HG03378 (cell line): ENCODE results near the gene CHODL.

Source experiments
- ATAC-seq: cut with Tn5 transposase; IDR thresholded peaks from one replicate; pipeline ENCODE4 v1.9.1; 2021; ENCODE audit warnings: mild to moderate bottlenecking, moderate library complexity; ENCODE audit not compliant: unreplicated experiment

CHODL gene, protein sequence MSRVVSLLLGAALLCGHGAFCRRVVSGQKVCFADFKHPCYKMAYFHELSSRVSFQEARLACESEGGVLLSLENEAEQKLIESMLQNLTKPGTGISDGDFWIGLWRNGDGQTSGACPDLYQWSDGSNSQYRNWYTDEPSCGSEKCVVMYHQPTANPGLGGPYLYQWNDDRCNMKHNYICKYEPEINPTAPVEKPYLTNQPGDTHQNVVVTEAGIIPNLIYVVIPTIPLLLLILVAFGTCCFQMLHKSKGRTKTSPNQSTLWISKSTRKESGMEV

DNA sequence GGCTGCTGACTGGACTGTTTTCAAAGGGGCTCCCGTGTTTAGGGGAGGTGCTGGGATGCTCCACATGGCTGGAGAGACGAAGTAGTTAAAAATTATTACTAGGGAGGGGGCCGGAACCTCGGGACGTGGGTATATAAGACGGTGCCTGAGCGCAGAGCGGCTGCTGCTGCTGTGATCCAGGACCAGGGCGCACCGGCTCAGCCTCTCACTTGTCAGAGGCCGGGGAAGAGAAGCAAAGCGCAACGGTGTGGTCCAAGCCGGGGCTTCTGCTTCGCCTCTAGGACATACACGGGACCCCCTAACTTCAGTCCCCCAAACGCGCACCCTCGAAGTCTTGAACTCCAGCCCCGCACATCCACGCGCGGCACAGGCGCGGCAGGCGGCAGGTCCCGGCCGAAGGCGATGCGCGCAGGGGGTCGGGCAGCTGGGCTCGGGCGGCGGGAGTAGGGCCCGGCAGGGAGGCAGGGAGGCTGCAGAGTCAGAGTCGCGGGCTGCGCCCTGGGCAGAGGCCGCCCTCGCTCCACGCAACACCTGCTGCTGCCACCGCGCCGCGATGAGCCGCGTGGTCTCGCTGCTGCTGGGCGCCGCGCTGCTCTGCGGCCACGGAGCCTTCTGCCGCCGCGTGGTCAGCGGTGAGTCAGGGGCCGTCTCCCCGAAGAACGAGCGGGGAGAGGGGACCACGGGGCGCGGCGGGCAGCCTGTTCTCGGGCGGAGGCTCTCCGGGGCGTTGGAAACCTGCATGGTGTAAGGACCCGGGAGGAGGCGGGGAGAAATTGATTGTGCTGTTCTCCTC lies at the start of gene CHODL:
Gene CHODL (plus strand): TSS at position 163 of the 793 bp plus-strand sequence. CDS start 391 bp downstream, at position 554.
- ATAC-seq = no peak

DNA sequence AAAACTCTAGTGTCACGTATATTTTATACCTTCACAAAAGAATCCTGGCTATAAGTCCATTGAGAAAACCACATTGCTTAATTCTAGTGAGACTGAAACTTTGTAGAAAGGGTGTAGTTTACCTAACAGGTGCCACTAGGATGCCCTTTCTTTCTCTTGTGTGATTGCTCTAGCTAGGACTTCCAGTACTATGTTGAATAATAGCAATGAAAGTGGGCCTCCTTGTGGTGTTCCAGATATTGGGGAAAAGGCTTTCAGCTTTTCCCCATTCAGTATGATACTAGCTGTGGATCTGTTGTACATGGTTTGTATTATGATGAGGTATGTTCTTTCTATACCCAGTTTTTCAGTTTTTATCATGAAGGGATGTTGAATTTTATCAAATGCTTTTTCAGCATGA lies 39.7 kb upstream of the CHODL start:
- ATAC-seq = no peak

DNA sequence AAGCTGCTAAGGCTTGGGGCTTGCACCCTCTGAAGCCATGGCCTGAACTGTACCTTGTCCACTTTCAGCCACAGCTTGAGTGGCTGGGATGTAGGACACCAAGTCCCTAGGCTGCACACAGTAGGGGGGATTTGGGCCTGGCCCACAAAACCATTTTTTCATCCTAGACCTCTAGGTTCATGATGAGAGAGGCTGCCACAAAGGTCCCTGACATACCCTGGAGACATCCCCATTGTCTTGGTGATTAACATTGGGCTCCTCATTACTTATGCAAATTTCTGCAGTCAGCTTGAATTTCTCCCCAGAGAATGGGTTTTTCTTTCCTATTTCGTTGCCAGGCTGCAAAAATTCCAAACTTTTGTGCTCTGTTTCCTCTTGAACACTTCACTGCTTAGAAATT lies 26.3 kb upstream of the CHODL start:
- no peak for ATAC-seq

DNA sequence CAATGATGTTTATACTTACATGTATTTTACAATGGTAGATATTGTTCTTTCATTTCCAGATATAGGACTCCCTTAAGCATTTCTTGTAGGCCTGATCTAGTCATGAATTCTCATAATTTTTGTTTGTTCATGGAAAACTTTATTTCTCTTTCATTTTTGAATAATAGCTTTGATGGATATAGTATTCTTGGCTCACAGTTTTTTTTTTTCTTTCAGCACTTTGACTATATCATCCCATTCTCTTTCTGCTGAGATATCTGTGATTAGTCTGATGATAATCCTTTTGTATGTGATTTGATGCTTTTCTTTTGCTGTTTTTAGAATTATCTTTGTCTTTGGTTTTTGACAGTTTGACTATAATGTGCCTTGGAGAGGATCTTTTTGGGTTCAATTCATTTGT lies 24.1 kb upstream of the CHODL start:
- no peak for ATAC-seq

DNA sequence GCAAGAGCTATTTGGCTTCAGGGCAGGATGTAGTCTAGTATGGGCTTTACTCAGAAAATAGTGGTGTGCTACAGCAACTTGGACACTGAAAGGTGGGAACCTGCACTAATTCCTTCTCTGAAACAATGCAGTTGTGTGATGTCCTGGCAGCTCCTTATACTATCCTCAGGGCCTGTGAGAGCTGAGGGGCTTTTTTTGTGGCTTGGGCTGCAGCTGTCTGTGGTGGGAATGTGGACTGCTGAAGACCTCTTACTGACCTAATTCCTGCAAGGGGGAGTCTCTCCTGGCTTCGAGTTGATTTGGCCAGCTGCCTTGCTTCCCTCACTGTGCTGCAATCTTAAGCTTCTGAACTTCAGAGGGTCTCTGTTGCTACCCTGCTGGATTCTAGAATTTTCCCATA lies 22.3 kb upstream of the CHODL start:
- no peak for ATAC-seq

DNA sequence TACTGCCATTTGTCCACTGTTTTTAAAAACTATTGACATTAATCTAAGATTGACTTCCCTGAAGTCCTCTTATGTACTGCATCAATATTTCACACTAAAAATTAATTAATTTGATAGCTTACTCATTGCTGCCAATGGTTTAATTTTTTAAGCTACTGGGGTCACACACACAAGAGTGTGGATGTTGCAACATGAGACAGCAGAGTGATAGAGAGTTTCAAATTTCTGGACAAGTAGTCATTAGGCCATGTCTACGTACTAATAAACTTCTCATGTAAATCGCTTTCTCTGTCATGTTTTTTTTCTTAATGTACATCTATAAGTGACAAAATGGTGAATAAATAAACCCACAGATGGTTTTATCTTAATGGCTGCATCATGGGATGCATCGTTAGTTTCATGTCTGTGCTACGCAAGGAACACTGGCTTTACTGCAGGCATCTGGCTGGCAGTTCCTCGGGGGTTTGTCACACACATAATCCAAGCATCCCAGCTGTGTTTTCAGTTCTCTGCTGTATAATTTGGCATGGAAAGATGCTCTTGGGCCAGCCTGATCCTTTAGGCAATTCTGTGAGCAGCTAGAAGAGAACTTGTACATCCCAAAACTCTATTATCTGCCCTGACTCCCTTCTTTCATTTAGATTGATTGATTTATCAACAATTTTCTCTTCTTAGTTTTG lies 16.4 kb upstream of the CHODL start:
- no peak for ATAC-seq

DNA sequence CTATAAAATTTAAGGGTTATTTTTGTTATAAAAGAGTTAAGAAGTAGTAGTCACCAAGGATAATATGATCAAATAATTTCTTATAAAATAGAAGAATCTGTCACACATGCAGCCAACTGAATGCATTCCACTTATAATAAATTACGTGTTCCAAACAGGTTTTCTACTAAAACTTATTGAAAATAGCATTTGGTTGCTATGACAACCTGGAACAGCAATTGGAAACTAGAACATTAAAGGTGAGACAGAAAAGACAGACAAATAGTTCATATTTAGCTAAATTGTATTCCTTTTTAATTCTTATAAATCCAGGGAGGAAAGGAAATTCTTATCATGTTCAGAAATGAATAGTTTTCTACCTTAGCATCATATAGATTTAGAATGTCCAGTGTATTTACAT lies 9.1 kb upstream of the CHODL start:
- no peak for ATAC-seq

DNA sequence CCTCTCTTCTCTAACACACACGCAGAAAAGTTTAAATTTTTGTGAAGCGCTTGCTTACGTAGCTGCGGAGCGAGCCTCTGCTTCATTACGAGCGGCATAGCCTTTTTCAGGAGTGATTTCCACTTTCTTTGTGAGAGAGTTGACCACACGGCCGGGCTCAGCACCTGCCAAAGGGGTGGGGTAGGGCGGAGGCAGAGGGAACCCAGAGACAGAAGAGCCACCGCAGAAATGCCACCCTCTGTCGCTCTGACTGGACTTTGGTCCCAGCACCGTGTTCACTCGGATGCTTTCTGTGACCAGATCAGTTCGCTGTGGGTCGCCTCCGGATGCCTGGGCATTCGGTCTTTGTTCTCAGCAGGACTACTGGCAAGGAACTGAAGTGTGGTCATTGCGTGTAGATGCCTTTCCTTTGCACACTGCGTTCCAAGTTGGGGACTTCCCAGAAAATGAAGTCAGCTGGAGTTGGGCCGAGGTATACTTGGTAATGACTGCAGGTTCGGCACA lies 883 bp downstream of the CHODL start:
- no peak for ATAC-seq

DNA sequence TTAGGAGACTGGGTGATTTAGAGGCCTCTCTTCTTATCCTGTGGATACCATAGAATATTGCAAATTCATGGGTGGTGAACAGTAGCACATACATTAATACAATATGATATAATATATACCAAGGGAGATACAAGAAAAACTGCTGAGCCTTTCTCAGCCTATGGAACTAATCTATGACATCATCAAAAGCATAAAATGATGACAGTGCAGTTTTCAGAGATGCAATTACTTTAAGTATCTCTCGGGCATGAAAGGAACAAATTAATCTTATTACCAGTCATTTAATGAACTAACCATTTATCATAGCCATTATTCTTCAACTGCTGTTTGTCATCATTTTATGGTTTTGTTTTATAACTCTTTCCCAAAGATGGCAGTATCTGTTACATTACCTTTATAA lies 3.5 kb downstream of the CHODL start:
- no peak for ATAC-seq

DNA sequence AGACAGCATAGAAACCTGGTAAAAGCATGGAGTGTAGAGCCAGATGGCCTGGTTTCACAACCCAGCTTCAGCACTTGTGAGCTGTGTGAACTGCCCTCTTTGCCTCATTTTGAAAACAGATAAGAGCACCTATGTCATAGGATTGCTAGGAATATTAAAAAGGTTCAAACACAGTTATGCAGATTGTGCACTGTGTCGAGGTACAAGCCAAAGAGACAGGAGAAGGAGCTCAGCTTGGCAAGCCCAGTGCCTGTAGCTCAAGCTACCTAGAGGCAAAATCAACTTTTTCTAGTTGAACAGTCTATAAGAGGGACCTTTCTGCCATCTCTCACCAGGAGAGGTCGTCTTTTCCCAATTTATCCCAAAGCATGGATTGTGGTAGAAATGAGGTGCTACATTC lies 5.0 kb downstream of the CHODL start:
- no peak for ATAC-seq

DNA sequence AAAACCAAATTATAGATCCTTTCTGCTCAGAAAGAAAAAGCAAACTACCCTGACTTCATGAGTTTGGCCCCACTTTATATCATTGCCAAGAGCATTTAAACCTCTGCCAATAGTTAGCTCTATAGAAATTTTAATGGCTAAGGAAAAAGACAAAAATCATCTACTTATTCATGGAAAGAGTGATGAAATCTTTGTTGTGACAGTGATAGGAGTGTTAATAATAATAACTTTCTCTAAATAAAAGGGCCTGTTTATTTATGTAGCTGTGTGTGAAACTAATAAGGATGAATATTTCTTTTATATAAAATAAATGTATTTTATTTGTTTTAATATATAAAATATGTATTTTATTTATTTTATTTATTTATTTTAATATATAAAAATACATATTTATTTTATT lies 6.4 kb downstream of the CHODL start:
- no peak for ATAC-seq

DNA sequence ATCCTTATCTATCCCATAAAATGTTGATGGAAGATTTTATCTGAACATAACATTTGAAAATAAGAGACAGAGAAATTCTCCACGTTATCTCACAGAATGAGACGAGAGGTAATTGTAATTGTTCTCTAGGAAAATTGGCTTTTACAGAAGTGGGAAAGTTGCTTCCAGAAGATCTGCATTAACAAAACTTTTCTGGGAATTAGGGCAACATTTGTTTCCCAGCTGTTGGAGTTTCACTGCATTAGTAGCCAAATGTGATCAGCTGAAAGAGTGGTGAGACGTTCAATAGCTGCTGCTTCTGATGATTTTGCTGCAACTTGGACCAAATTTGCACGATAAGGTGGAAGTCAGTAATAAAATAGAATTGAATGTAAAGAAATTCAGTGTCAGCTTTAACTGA lies 7.6 kb downstream of the CHODL start:
- ATAC-seq = no peak

DNA sequence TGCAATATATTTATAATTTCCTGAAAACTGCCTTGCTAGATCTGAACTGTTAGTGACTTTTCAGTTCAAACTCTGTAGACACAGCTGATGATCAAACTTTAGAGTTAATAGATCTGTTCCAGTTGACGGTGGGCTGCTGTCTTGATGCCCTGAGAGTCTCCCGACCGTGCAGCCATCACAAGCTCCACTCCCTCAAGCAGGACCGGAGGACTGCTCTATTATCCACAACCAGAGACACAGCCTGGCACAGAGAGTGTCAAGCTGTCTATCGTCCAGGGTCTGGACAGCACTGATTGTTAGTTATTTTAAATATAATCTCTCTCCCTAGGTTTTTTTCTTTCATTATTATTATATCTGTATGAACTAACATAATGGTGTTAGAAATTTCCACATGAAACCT lies 8.0 kb downstream of the CHODL start:
- ATAC-seq = no peak

DNA sequence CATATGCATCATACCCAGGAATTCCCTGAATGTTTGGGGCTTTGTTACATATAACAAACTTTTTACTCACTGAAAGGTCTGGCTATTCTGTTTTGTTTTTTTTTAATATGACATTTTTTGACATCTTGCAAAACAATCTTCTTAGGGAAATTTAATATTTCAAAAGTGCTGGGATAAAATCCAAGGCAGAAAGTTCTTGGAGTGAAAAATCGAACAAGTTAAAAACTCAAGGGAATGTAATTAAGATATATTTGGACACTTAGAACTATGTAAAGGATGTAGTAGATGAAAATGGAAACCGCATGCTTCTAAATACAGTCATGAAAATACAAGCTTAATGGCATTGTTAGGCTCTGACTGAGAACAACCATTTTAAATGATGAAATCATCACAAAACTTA lies 8.6 kb downstream of the CHODL start:
- ATAC-seq = no peak

DNA sequence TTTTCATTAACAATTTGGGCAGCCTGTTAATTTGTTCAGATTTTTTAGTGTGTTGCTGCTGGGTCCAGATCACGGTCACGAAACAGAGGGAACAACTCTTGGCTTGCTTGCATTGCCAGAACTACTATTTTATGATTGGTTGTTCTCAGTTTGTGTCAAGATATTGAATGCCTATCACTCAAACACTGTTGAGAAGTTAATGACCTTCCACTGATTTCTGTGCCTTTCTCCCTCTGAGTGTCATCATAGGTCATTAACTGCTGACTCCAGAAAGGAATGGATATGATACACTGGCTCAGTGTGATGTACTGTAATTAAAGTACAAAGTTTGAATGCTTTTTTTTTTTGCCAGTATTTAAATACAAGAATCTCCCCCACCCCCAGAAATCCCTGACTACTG lies 9.2 kb downstream of the CHODL start:
- ATAC-seq = no peak

DNA sequence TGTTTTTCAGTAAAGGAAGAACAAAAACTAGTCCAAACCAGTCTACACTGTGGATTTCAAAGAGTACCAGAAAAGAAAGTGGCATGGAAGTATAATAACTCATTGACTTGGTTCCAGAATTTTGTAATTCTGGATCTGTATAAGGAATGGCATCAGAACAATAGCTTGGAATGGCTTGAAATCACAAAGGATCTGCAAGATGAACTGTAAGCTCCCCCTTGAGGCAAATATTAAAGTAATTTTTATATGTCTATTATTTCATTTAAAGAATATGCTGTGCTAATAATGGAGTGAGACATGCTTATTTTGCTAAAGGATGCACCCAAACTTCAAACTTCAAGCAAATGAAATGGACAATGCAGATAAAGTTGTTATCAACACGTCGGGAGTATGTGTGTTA lies 21.3 kb downstream of the CHODL start:
- ATAC-seq = no peak

DNA sequence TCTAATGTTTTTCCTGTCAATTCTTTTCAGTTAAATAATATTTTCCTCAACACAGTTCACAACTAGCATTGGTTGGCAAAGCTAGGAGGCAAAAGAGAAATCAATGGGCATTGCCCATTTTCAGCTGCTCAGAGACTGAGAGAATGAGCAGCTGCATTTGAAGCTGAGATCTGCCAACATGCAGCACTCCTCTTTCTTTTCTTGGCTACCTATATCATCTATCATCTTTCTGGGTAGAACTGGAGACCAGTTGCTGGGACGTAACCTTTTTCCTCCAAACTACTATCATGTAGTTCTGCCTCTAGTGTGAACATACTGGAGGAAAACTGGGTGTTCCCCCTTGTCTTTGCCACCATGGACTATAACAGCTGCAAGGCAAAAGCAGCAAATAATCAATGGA lies 22.9 kb downstream of the CHODL start:
- no peak for ATAC-seq

DNA sequence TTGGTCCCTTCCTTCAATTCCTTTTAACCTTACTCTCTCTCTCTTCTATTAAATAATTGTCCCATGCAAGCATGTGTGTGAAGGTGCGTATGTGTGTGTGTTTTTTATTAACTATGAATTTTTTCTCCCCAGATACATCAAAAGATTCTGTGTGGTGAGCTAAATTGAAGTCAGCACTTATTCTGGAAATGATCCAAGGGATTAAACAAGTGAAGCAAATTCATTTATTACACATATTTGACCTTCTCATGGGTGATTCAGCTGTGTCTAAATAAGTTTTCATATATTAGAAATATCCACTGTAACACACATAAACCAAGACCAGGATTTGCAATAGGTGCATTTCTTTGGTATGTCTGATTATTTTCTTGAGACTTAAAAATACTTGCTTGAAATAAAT lies 24.3 kb downstream of the CHODL start:
- no peak for ATAC-seq

DNA sequence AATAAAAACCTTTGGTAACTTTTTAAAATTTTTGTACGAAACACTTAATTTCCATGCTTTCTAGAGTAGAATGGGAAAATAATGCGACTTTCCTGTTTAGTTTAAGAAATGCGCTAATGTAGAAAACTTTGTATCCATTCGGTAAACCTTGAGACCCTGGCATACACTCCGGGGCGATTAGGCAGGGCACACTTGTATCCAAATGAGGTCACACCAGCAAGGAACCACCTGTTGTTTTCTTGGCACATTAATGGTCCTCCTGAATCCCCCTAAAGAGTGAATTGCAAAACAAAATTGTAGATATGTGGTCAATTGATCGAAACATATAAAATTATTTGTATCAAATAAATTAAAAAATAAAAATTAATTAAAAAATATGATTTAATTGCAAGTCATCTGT lies 25.2 kb downstream of the CHODL start:
- no peak for ATAC-seq

DNA sequence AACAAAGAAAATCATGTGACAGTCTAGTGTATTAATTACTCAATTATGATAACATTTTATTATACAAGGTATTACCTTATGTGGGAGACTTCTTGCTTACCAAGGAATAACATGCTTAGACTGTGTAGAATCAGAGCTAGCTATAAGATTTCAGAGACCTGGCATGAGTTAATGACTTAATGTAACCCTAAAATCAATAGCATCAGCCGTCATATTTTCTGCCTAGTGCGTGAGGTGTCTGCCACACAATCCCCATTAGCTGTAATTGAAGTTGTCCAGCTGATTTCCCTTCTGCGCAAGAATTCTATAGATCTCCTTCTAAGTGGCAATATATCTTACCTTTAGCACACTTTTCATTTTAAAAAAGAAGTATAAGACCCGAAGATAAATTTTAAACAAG lies 28.8 kb downstream of the CHODL start:
- no peak for ATAC-seq

DNA sequence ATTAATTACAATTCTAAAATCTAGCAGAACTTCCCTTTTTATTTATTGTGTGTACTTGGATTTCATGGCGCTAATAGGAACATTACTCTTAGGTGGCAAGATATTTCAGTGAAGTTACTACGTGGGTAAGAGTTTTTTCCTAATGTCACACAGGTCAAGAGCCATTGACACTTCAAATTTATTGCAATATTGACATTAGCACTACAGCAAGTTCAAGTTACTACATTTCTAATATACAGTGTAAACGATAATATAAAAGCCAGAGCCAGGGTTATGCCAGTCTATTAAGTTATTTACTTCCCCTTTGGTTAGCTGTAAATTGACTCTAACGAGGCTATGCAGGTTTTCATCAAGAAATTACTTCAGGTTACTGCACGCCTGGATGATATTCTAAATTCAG lies 29.7 kb downstream of the CHODL start:
- no peak for ATAC-seq

DNA sequence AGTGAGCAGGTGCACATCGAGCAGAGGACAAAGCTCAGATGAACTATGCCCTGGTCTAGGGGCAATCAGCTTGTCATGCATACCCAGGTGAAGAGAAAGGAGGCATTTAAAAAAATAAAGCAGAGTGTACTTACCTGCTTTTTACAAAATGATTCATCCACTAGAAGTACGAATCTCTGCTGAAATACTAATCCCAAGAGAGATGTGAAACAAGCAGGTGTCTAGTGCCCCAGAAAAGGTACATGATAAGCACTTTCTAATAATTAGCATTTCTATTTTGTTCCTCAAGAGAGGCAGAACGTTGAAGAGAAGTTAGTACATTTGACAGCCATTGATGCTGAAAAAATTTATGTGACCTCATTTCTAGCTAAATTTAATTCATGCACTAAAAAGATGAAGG lies 31.1 kb downstream of the CHODL start:
- ATAC-seq = no peak
